GM23338 (cell line): ENCODE results near the gene MBOAT1. TPM values are rescaled to one million over a fixed set of nuclear protein-coding genes. Genes with fewer than 3 reads are reported as not detected.
"Not testable (repeated sequence)": the region's sequence is repeated elsewhere in the genome, so short reads cannot be mapped to it uniquely, and the experiment has no call there.

ENCODE experiments used
- ATAC-seq: fragments of 200-7000 bp; cut with Tn5 transposase; 3 replicates; pipeline ENCODE4 v1.9.1; 2020
- DNase-seq: peaks from one replicate; pipeline ENCODE4 v3.0.0-alpha.2; 2015; ENCODE audit warnings: low spot score
- H2AFZ ChIP-seq: fragments of 200-600 bp; sonication (generic); 2 replicates; pipeline ENCODE4 v1.8.0; 2016; ENCODE audit warnings: antibody characterized with exemption, mild to moderate bottlenecking, moderate library complexity
- H3F3A ChIP-seq: fragments of 200-600 bp; sonication (generic); replicated peaks from 2 replicates; pipeline ENCODE4 v1.8.0; 2017; ENCODE audit warnings: antibody characterized with exemption, mixed run types, low read depth
- H3K27ac ChIP-seq: fragments of 200-600 bp; sonication (generic); 2 replicates; pipeline ENCODE4 v1.6.1; 2016; ENCODE audit warnings: low read depth
- H3K27me3 ChIP-seq: fragments of 200-600 bp; sonication (generic); 2 replicates; pipeline ENCODE4 v1.8.0; 2016; ENCODE audit warnings: mild to moderate bottlenecking, mixed run types, moderate library complexity; ENCODE audit not compliant: insufficient read depth
- H3K36me3 ChIP-seq: fragments of 200-600 bp; sonication (generic); 2 replicates; pipeline ENCODE4 v1.8.0; 2016; ENCODE audit warnings: mild to moderate bottlenecking; ENCODE audit not compliant: insufficient read depth
- H3K4me1 ChIP-seq: fragments of 200-600 bp; sonication (generic); 2 replicates; pipeline ENCODE4 v1.8.0; 2016; ENCODE audit warnings: mild to moderate bottlenecking, moderate library complexity; ENCODE audit not compliant: insufficient read depth
- H3K4me2 ChIP-seq: fragments of 200-600 bp; sonication (generic); 2 replicates; pipeline ENCODE4 v1.7.1; 2017; ENCODE audit warnings: mixed run types
- H3K4me3 ChIP-seq: fragments of 200-600 bp; sonication (generic); 2 replicates; pipeline ENCODE4 v1.6.1; 2016; ENCODE audit warnings: mixed run types
- H3K79me2 ChIP-seq: fragments of 200-600 bp; sonication (generic); replicated peaks from 2 replicates; pipeline ENCODE4 v1.8.0; 2017; ENCODE audit warnings: mild to moderate bottlenecking; ENCODE audit not compliant: insufficient read depth
- H3K9me2 ChIP-seq: fragments of 200-600 bp; sonication (generic); 2 replicates; pipeline ENCODE4 v1.8.0; 2017; ENCODE audit not compliant: insufficient read depth
- H4K20me1 ChIP-seq: fragments of 200-600 bp; sonication (generic); replicated peaks from 2 replicates; pipeline ENCODE4 v1.8.0; 2017; ENCODE audit warnings: mild to moderate bottlenecking; ENCODE audit not compliant: insufficient read depth
- H3K27ac Mint-ChIP-seq: 2 replicates; pipeline ENCODE4 v1.8.0; 2020; ENCODE audit warnings: inconsistent platforms, mild to moderate bottlenecking, moderate library complexity, mixed read lengths
- H3K27me3 Mint-ChIP-seq: 3 replicates; pipeline ENCODE4 v1.8.0; 2022; ENCODE audit warnings: low read depth, mild to moderate bottlenecking, moderate library complexity, mixed read lengths, inconsistent platforms; ENCODE audit not compliant: insufficient read depth, poor library complexity
- H3K36me3 Mint-ChIP-seq: 3 replicates; pipeline ENCODE4 v1.8.0; 2021; ENCODE audit warnings: low read depth, mild to moderate bottlenecking, inconsistent platforms, moderate library complexity, mixed read lengths
- H3K4me1 Mint-ChIP-seq: 3 replicates; pipeline ENCODE4 v1.8.0; 2020; ENCODE audit warnings: mild to moderate bottlenecking, inconsistent platforms, mixed read lengths
- H3K4me3 Mint-ChIP-seq: 3 replicates; pipeline ENCODE4 v1.8.0; 2021; ENCODE audit warnings: moderate library complexity, mild to moderate bottlenecking, inconsistent platforms, mixed read lengths
- H3K9me3 Mint-ChIP-seq: 3 replicates; pipeline ENCODE4 v1.8.0; 2020; ENCODE audit warnings: moderate library complexity, mild to moderate bottlenecking, inconsistent platforms, mixed read lengths
- NANOG ChIP-seq: IDR thresholded peaks from 2 replicates; pipeline ENCODE4 v1.6.1; 2016; ENCODE audit warnings: antibody characterized with exemption, borderline replicate concordance
- POLR2AphosphoS5 ChIP-seq: IDR thresholded peaks from 2 replicates; pipeline ENCODE4 v1.6.1; 2016; ENCODE audit warnings: antibody characterized with exemption, low read depth
- STAT1 ChIP-seq: IDR thresholded peaks from one replicate; pipeline ENCODE4 v1.6.1; 2016; ENCODE audit warnings: antibody characterized with exemption; ENCODE audit not compliant: unreplicated experiment
- polyA plus RNA-seq: library from polyadenylated mRNA; unstranded; fragments of >200 nt; fragmentation: Nextera tagmentation; extraction: Ambion mirVana; gene quantifications from 2 replicates; pipeline ENCODE4 v1.2.1, GENCODE V29; 2016
- total RNA-seq: library from RNA; depleted of rRNA; stranded (reverse); fragments of >200 nt; shearing (Covaris generic); gene quantifications from 2 replicates; pipeline ENCODE4 v1.2.3, GENCODE V29; 2014
- TF ChIP-seq, protein P1 (sequence below): IDR thresholded peaks from one replicate; pipeline ENCODE4 v1.6.1; 2018; ENCODE audit warnings: antibody characterized with exemption; ENCODE audit not compliant: unreplicated experiment
- TF ChIP-seq, protein P2 (sequence below): fragments of 250-450 bp; sonication (Bioruptor Pico); IDR thresholded peaks from 2 replicates; pipeline ENCODE4 v1.5.0; 2020; ENCODE audit warnings: mild to moderate bottlenecking, moderate library complexity
- TF ChIP-seq, protein P3 (sequence below), 2 experiments: fragments of 200-600 bp in 1 of 2; sonication (generic) in 1 of 2; conservative IDR thresholded peaks; 2 replicates each; pipeline versions ENCODE4 v1.5.1 to v1.6.1; 2016 to 2017; ENCODE audit warnings: antibody characterized with exemption in 2 of 2, low read depth in 2 of 2, mild to moderate bottlenecking in 2 of 2, moderate library complexity in 1 of 2

The MBOAT1 gene
- total and polyA plus RNA-seq, 2 experiments from 2014 or later = 3.8 to 18.6 TPM

DNA sequence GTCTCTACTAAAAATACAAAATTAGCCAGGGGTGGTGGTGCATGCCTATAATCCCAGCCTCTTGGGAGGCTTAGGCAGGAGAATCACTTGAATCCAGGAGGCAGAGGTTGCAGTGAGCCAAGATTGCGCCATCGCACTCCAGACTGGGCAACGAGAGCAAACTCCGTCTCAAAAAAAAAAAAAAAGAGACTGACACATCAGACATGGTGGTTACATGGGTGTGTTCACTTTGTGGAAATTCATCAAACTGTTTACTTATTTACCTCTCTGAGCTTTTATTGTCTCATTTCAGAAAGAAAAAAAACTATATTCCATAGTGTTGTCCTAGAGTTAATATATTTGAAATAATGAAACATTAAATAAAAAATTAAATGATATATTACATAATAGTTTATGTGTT is 64.8 kb downstream of the MBOAT1 start (continued):
- TF ChIP-seq, protein P1, sequence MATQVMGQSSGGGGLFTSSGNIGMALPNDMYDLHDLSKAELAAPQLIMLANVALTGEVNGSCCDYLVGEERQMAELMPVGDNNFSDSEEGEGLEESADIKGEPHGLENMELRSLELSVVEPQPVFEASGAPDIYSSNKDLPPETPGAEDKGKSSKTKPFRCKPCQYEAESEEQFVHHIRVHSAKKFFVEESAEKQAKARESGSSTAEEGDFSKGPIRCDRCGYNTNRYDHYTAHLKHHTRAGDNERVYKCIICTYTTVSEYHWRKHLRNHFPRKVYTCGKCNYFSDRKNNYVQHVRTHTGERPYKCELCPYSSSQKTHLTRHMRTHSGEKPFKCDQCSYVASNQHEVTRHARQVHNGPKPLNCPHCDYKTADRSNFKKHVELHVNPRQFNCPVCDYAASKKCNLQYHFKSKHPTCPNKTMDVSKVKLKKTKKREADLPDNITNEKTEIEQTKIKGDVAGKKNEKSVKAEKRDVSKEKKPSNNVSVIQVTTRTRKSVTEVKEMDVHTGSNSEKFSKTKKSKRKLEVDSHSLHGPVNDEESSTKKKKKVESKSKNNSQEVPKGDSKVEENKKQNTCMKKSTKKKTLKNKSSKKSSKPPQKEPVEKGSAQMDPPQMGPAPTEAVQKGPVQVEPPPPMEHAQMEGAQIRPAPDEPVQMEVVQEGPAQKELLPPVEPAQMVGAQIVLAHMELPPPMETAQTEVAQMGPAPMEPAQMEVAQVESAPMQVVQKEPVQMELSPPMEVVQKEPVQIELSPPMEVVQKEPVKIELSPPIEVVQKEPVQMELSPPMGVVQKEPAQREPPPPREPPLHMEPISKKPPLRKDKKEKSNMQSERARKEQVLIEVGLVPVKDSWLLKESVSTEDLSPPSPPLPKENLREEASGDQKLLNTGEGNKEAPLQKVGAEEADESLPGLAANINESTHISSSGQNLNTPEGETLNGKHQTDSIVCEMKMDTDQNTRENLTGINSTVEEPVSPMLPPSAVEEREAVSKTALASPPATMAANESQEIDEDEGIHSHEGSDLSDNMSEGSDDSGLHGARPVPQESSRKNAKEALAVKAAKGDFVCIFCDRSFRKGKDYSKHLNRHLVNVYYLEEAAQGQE = no peak

DNA sequence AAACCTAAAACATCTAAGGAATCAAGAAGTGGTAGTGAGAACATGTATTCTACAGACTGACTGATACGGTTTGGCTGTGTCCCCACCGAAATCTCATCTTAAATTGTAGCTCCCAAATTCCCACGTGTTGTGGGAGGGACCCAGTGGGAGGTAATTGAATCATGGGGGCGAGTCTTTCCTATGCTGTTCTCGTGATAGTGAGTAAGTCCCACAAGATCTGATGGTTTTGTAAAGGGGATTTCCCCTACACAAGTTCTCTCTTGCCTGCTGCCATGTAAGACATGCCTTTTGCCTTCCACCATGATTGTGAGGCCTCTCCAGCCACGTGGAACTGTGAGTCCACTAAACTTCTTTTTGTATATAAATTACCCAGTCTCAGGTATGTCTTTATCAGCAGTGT is 65.4 kb downstream of the MBOAT1 start:
- not testable (repeated sequence) for H3K27ac Mint-ChIP-seq, H3K9me3 Mint-ChIP-seq, H3K4me2 ChIP-seq, H3K36me3 ChIP-seq, H3K4me1 Mint-ChIP-seq, ATAC-seq, H4K20me1 ChIP-seq, H3F3A ChIP-seq, H3K4me3 ChIP-seq, H2AFZ ChIP-seq, H3K27me3 ChIP-seq, H3K27ac ChIP-seq, H3K9me2 ChIP-seq, H3K4me1 ChIP-seq, H3K79me2 ChIP-seq, H3K36me3 Mint-ChIP-seq, H3K27me3 Mint-ChIP-seq, DNase-seq, H3K4me3 Mint-ChIP-seq

DNA sequence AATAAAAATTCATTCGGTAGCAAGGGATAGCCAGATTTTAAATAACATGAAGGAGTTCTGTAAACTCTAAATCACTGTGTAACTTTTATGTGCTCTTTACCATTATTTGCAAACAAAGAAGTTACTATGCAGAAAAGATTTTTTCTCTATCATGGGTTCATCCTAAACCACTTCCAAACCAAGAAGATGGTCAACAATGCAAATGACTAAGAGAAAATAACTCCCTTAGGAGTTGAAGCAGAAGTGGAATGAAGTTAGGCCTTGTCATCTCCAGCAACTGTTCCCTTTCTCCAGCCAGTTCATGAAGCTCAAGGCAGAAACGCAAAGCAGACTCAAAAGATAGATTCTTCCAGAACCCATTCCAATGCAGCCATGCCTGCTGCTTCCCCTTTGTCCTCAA is 66.0 kb downstream of the MBOAT1 start:
- no peak overlapping the region for H3K4me3 ChIP-seq
- H2AFZ ChIP-seq = no peak overlapping the region
- H3F3A ChIP-seq = no peaks in the 10 kb centered on the region
- H3K4me2 ChIP-seq = no peak overlapping the region
- no peaks in the 10 kb centered on the region for H3K36me3 ChIP-seq
- Mint-ChIP-seq H3K4me1 (no peaks in the 10 kb centered on the region), H3K4me3 (no peak overlapping the region), H3K27ac (no peak overlapping the region), H3K36me3 (peaks cover 7% of the 10 kb centered on the region; the same call in 1 of the 3 replicates), H3K27me3 (no peaks in the 10 kb centered on the region), H3K9me3 (no peaks in the 10 kb centered on the region)
- H3K79me2 ChIP-seq = no peaks in the 10 kb centered on the region
- no peaks in the 10 kb centered on the region for H3K4me1 ChIP-seq
- H3K27ac ChIP-seq = no peak overlapping the region
- no peaks in the 10 kb centered on the region for H3K27me3 ChIP-seq
- ATAC-seq (no peak), DNase-seq (no peak)
- H3K9me2 ChIP-seq = 0 out of 2 replicates have a peak, but pooled peaks cover 4% of the 10 kb centered on the region
- no peaks in the 10 kb centered on the region for H4K20me1 ChIP-seq
- TF ChIP-seq STAT1 (no peak), POLR2AphosphoS5 (no peak), NANOG (no peak)
- TF ChIP-seq, protein P2, sequence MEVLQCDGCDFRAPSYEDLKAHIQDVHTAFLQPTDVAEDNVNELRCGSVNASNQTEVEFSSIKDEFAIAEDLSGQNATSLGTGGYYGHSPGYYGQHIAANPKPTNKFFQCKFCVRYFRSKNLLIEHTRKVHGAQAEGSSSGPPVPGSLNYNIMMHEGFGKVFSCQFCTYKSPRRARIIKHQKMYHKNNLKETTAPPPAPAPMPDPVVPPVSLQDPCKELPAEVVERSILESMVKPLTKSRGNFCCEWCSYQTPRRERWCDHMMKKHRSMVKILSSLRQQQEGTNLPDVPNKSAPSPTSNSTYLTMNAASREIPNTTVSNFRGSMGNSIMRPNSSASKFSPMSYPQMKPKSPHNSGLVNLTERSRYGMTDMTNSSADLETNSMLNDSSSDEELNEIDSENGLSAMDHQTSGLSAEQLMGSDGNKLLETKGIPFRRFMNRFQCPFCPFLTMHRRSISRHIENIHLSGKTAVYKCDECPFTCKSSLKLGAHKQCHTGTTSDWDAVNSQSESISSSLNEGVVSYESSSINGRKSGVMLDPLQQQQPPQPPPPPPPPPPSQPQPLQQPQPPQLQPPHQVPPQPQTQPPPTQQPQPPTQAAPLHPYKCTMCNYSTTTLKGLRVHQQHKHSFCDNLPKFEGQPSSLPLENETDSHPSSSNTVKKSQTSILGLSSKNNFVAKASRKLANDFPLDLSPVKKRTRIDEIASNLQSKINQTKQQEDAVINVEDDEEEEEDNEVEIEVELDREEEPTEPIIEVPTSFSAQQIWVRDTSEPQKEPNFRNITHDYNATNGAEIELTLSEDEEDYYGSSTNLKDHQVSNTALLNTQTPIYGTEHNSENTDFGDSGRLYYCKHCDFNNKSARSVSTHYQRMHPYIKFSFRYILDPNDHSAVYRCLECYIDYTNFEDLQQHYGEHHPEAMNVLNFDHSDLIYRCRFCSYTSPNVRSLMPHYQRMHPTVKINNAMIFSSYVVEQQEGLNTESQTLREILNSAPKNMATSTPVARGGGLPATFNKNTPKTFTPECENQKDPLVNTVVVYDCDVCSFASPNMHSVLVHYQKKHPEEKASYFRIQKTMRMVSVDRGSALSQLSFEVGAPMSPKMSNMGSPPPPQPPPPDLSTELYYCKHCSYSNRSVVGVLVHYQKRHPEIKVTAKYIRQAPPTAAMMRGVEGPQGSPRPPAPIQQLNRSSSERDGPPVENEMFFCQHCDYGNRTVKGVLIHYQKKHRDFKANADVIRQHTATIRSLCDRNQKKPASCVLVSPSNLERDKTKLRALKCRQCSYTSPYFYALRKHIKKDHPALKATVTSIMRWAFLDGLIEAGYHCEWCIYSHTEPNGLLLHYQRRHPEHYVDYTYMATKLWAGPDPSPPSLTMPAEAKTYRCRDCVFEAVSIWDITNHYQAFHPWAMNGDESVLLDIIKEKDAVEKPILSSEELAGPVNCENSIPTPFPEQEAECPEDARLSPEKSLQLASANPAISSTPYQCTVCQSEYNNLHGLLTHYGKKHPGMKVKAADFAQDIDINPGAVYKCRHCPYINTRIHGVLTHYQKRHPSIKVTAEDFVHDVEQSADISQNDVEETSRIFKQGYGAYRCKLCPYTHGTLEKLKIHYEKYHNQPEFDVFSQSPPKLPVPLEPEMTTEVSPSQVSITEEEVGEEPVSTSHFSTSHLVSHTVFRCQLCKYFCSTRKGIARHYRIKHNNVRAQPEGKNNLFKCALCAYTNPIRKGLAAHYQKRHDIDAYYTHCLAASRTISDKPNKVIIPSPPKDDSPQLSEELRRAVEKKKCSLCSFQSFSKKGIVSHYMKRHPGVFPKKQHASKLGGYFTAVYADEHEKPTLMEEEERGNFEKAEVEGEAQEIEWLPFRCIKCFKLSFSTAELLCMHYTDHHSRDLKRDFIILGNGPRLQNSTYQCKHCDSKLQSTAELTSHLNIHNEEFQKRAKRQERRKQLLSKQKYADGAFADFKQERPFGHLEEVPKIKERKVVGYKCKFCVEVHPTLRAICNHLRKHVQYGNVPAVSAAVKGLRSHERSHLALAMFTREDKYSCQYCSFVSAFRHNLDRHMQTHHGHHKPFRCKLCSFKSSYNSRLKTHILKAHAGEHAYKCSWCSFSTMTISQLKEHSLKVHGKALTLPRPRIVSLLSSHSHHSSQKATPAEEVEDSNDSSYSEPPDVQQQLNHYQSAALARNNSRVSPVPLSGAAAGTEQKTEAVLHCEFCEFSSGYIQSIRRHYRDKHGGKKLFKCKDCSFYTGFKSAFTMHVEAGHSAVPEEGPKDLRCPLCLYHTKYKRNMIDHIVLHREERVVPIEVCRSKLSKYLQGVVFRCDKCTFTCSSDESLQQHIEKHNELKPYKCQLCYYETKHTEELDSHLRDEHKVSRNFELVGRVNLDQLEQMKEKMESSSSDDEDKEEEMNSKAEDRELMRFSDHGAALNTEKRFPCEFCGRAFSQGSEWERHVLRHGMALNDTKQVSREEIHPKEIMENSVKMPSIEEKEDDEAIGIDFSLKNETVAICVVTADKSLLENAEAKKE (CRISPR knock-in tag) = no peak
- TF ChIP-seq, protein P3, sequence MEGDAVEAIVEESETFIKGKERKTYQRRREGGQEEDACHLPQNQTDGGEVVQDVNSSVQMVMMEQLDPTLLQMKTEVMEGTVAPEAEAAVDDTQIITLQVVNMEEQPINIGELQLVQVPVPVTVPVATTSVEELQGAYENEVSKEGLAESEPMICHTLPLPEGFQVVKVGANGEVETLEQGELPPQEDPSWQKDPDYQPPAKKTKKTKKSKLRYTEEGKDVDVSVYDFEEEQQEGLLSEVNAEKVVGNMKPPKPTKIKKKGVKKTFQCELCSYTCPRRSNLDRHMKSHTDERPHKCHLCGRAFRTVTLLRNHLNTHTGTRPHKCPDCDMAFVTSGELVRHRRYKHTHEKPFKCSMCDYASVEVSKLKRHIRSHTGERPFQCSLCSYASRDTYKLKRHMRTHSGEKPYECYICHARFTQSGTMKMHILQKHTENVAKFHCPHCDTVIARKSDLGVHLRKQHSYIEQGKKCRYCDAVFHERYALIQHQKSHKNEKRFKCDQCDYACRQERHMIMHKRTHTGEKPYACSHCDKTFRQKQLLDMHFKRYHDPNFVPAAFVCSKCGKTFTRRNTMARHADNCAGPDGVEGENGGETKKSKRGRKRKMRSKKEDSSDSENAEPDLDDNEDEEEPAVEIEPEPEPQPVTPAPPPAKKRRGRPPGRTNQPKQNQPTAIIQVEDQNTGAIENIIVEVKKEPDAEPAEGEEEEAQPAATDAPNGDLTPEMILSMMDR (conservative IDR thresholded peaks at IDR 0.05; ENCODE audit: low read depth in 2 of 2) = no peak
